Activated CD8-positive, alpha-beta memory T cell treated with anti-CD3 and anti-CD28 coated beads, Interleukin-2, amount 10 ng/mL, durations not matched to agents 7 days and 5 days (primary cell): Measurements from ENCODE around the gene TMPRSS13. TPM values are rescaled to one million over a fixed set of nuclear protein-coding genes. Genes with fewer than 3 reads are reported as not detected.

ENCODE experiments used
- ATAC-seq: fragments of 150-1000 bp; cut with Tn5 transposase; one replicate; pipeline ENCODE4 v1.10.0; 2021; ENCODE audit warnings: moderate library complexity
- CTCF ChIA-PET: fragments of 350-600 bp; sonication (Branson Sonifier 250); formaldehyde crosslinking; loops from one replicate; lab custom pipeline; 2021; ENCODE audit warnings: antibody characterized with exemption; lab: Charles Lee
- DNase-seq: peaks from one replicate; pipeline ENCODE4 v3.0.0-alpha.2; 2020
- H3K27ac Mint-ChIP-seq: one replicate; pipeline ENCODE4 v1.8.0; 2021; ENCODE audit warnings: mild to moderate bottlenecking, mixed read lengths
- H3K27me3 Mint-ChIP-seq: one replicate; pipeline ENCODE4 v1.8.0; 2021; ENCODE audit warnings: mixed read lengths
- H3K36me3 Mint-ChIP-seq: one replicate; pipeline ENCODE4 v1.8.0; 2021; ENCODE audit warnings: mild to moderate bottlenecking, mixed read lengths
- H3K4me1 Mint-ChIP-seq: one replicate; pipeline ENCODE4 v1.8.0; 2021; ENCODE audit warnings: mixed read lengths
- H3K4me3 Mint-ChIP-seq: one replicate; pipeline ENCODE4 v1.8.0; 2021; ENCODE audit warnings: mild to moderate bottlenecking, moderate library complexity, mixed read lengths
- H3K9me3 Mint-ChIP-seq: one replicate; pipeline ENCODE4 v1.8.0; 2022; ENCODE audit warnings: low read depth, mixed read lengths
- total RNA-seq, 2 experiments: library from RNA; stranded (reverse); gene quantifications; one replicate each; pipeline ENCODE4 v1.2.3, GENCODE V29; 2021

TMPRSS13 gene
- total RNA-seq, 2 experiments from 2014 or later, result 1.7 to 2.0 TPM

DNA sequence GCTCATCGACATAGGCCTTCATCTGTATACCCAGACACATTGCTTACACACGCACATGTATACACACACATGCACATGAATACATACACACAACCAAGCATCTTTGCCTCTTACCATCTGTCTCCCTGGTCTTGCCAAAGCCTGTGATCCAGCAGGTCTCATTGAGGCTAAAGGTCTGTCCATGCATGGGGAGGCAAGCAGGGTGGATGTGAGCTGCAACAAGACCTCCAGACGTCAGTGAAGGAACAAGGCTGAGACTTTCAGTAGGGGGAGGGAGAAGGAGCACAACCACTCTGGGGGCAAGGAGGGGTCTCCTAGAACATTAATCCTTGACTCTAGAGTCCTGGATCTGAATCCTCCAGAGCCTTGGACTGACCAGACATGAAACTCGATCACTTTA lies 23.7 kb downstream of the TMPRSS13 start:
- no peak overlapping the region for H3K4me3 Mint-ChIP-seq
- ATAC-seq (no peak), DNase-seq (no peak)
- no peaks in the 10 kb centered on the region for H3K9me3 Mint-ChIP-seq
- CTCF ChIA-PET, result interaction anchor here (0.7 to 2.6 kb wide), 8 partner anchors 11 to 148 kb away, joined by 3 to 16 read pairs (median 6); partner anchors contain the start of gene FXYD2
- H3K4me1 Mint-ChIP-seq, result peaks cover 16% of the 10 kb centered on the region
- H3K27me3 Mint-ChIP-seq, result no peaks in the 10 kb centered on the region
- no peak overlapping the region for H3K27ac Mint-ChIP-seq
- H3K36me3 Mint-ChIP-seq, result no peaks in the 10 kb centered on the region

DNA sequence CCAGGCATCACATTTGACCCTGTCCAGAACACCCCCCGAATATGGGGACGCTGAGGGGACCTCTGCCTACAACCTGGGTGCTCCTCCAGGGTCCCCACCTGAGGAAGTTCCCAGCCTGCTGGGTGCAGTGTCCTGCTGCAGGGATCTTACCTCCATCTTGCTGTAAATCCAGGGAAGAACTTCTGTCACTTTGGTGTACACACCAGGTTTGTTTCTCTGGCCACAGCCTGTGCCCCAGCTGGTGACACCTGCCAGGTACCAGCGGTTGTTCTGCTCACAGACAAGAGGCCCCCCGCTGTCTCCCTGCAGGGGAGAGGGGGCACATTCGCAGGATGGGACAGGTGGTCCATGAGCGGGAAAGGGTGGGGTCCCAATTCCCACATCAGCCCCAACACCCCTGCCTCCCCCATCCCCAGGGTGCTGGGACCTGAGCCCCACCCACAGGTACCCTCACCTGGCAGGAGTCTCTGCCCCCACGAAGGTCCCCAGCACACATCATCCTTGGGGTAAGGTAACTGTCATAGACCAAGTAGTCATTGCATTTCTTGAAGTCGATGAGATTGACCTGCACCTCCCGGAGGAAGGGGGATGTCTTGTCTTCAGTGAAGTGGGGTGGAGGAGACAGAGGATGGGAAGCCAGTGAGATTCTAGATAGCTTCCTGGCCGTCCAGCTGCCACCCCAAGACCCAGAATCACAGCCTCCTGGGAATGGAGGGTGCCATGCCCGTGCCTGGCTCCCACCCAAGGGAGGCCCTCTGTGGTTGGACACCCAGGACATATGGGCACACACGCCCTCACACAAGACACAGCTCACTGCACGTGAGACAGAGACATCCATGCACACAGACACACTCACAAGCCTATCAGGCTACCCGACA lies 25.5 kb downstream of the TMPRSS13 start:
- DNase-seq (no peak), ATAC-seq (no peak)
- Mint-ChIP-seq H3K4me3 (no peak overlapping the region), H3K4me1 (peaks cover 24% of the 10 kb centered on the region), H3K9me3 (no peaks in the 10 kb centered on the region), H3K27me3 (no peaks in the 10 kb centered on the region), H3K36me3 (no peaks in the 10 kb centered on the region), H3K27ac (no peak overlapping the region)
- CTCF ChIA-PET, result interaction anchor here (0.9 to 2.6 kb wide), 10 partner anchors 9 to 80 kb away, joined by 3 to 16 read pairs (median 5); partner anchors contain the start of gene FXYD2

- DNase-seq, result no peak
- CTCF ChIA-PET, result interaction anchor here (1.3 to 1.9 kb wide), 4 partner anchors 29 to 79 kb away, joined by 3 to 5 read pairs (median 3); no protein-coding TSS in a partner anchor
- H3K27ac Mint-ChIP-seq, result no peak overlapping the region
- H3K4me3 Mint-ChIP-seq, result no peak overlapping the region
- no peaks in the 10 kb centered on the region for H3K9me3 Mint-ChIP-seq
- H3K36me3 Mint-ChIP-seq, result no peaks in the 10 kb centered on the region
- no peaks in the 10 kb centered on the region for H3K27me3 Mint-ChIP-seq
- ATAC-seq, result no peak
- peaks cover 12% of the 10 kb centered on the region for H3K4me1 Mint-ChIP-seq
Measured at GRCh38 chr11:117902001-117902845, 27.0 kb downstream of the TMPRSS13 start.

- Mint-ChIP-seq H3K27ac (no peak overlapping the region), H3K9me3 (no peaks in the 10 kb centered on the region), H3K4me1 (peaks cover 9% of the 10 kb centered on the region), H3K4me3 (no peak overlapping the region), H3K36me3 (no peaks in the 10 kb centered on the region), H3K27me3 (peaks cover 5% of the 10 kb centered on the region)
- no peak for DNase-seq
- CTCF ChIA-PET, result interaction anchor here (1.1 to 1.5 kb wide), 5 partner anchors 28 to 152 kb away, joined by 3 read pairs; no protein-coding TSS in a partner anchor
- no peak for ATAC-seq
Measured at GRCh38 chr11:117901601-117902000, 27.6 kb downstream of the TMPRSS13 start.

DNA sequence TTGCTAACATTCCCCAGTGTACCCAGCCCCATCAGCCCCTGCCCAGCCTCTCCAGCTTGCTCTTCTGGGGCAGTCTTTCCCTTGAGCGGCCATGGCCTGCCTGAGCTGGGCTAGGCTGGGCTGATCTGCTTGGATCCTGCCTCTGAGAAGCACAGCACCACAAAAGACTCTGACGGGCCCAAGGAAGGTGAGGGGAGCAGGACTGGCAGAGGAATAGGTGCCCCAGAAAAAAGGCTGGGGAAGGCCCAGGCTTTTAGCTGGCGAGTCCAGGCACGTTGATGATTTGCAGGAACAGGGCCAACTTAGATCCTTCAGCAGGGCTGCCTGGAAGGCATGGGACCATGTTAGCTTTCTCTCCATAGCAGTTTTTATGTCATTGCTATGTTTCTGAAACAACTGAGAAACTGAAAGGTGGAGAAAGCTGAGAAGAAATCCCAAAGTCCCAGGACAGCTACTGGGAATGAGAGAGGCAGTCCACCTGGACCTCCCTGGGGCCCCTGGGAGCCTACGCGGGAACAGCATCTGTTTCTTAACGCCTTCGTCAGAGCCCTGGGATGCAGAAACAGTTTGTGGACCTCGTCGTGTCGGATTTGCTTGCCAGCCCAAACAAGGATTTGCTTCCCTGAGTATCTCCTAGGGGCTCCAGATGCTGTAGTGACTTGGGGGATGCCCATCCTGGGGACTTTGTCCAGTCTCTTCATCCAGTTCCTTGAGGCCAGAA lies 28.3 kb downstream of the TMPRSS13 start:
- no peak overlapping the region for H3K27ac Mint-ChIP-seq
- no peaks in the 10 kb centered on the region for H3K9me3 Mint-ChIP-seq
- ATAC-seq, result no peak
- peaks cover 9% of the 10 kb centered on the region for H3K4me1 Mint-ChIP-seq
- DNase-seq, result no peak
- CTCF ChIA-PET, result interaction anchor here (1.1 to 1.5 kb wide), 5 partner anchors 28 to 152 kb away, joined by 3 read pairs; no protein-coding TSS in a partner anchor
- H3K4me3 Mint-ChIP-seq, result no peak overlapping the region
- peaks cover 13% of the 10 kb centered on the region for H3K27me3 Mint-ChIP-seq
- no peaks in the 10 kb centered on the region for H3K36me3 Mint-ChIP-seq

GRCh38 chr11:117900121-117900648 lies 29.0 kb downstream of the TMPRSS13 start:
- Mint-ChIP-seq H3K27me3 (peaks cover 14% of the 10 kb centered on the region), H3K36me3 (no peaks in the 10 kb centered on the region), H3K9me3 (no peaks in the 10 kb centered on the region), H3K27ac (no peak overlapping the region), H3K4me1 (peaks cover 9% of the 10 kb centered on the region), H3K4me3 (no peak overlapping the region)
- CTCF ChIA-PET, result interaction anchor here (0.8 to 1.5 kb wide), 2 partner anchors 36 to 153 kb away, joined by 3 read pairs; no protein-coding TSS in a partner anchor
- ATAC-seq (no peak), DNase-seq (no peak)

DNA sequence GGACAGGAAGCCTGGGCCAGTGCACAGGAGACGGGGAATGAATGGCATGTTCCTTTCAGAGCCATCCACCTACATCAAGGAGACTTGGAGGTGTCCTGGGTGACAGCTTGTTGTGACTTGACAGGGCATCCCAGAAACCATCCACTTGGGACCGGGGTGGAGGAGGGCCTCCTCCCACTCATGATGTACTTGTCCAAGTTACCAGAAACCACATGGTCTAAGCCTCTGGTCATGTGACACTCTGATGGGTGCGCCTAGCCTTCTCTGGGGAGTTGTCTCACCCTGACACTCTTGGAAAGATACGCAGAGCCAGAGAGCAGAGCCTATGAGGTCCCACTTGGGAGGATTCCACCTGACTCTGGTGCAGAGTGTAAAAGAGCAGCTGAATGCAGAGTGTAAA lies 31.1 kb downstream of the TMPRSS13 start:
- peaks cover 26% of the 10 kb centered on the region for H3K27me3 Mint-ChIP-seq
- DNase-seq (no peak), ATAC-seq (no peak)
- H3K4me3 Mint-ChIP-seq, result no peak overlapping the region
- no peaks in the 10 kb centered on the region for H3K9me3 Mint-ChIP-seq
- H3K27ac Mint-ChIP-seq, result no peak overlapping the region
- H3K36me3 Mint-ChIP-seq, result no peaks in the 10 kb centered on the region
- H3K4me1 Mint-ChIP-seq, result peaks cover 9% of the 10 kb centered on the region
- CTCF ChIA-PET, result no interaction called here

GRCh38 chr11:117892651-117893050 lies 36.6 kb downstream of the TMPRSS13 start:
- ATAC-seq (no peak), DNase-seq (no peak)
- CTCF ChIA-PET, result interaction anchor here (1.1 to 1.4 kb wide), 3 partner anchors 12 to 161 kb away, joined by 4 to 6 read pairs (median 5); no protein-coding TSS in a partner anchor
- Mint-ChIP-seq H3K4me1 (no peaks in the 10 kb centered on the region), H3K27me3 (peaks cover 42% of the 10 kb centered on the region), H3K27ac (no peak overlapping the region), H3K9me3 (no peaks in the 10 kb centered on the region), H3K36me3 (no peaks in the 10 kb centered on the region), H3K4me3 (no peak overlapping the region)

- Mint-ChIP-seq H3K36me3 (no peaks in the 10 kb centered on the region), H3K9me3 (no peaks in the 10 kb centered on the region), H3K4me3 (no peak overlapping the region), H3K27me3 (peaks cover 36% of the 10 kb centered on the region), H3K27ac (no peak overlapping the region), H3K4me1 (no peaks in the 10 kb centered on the region)
- CTCF ChIA-PET, result interaction anchor here (1.3 kb wide), 1 partner anchor 55 kb away, joined by 5 read pairs; no protein-coding TSS in a partner anchor
- no peak for DNase-seq
- no peak for ATAC-seq
Measured at GRCh38 chr11:117891362-117891761, 37.8 kb downstream of the TMPRSS13 start.

GRCh38 chr11:117888139-117888566 lies 41.0 kb downstream of the TMPRSS13 start:
- no peaks in the 10 kb centered on the region for H3K9me3 Mint-ChIP-seq
- CTCF ChIA-PET, result no interaction called here
- no peaks in the 10 kb centered on the region for H3K4me1 Mint-ChIP-seq
- DNase-seq, result peak; percentile 18
- no peak overlapping the region for H3K27ac Mint-ChIP-seq
- no peaks in the 10 kb centered on the region for H3K36me3 Mint-ChIP-seq
- peaks cover 21% of the 10 kb centered on the region for H3K27me3 Mint-ChIP-seq
- ATAC-seq, result no peak
- no peak overlapping the region for H3K4me3 Mint-ChIP-seq

GRCh38 chr11:117887431-117888138 lies 41.6 kb downstream of the TMPRSS13 start:
- H3K27ac Mint-ChIP-seq, result no peak overlapping the region
- ATAC-seq, result no peak
- H3K4me1 Mint-ChIP-seq, result no peaks in the 10 kb centered on the region
- CTCF ChIA-PET, result no interaction called here
- DNase-seq, result peak; percentile 34
- H3K27me3 Mint-ChIP-seq, result peaks cover 22% of the 10 kb centered on the region
- no peaks in the 10 kb centered on the region for H3K9me3 Mint-ChIP-seq
- no peaks in the 10 kb centered on the region for H3K36me3 Mint-ChIP-seq
- H3K4me3 Mint-ChIP-seq, result no peak overlapping the region

- peak; percentile 29 for DNase-seq
- ATAC-seq, result no peak
- H3K9me3 Mint-ChIP-seq, result no peaks in the 10 kb centered on the region
- no peaks in the 10 kb centered on the region for H3K4me1 Mint-ChIP-seq
- peaks cover 40% of the 10 kb centered on the region for H3K27me3 Mint-ChIP-seq
- H3K4me3 Mint-ChIP-seq, result no peak overlapping the region
- CTCF ChIA-PET, result interaction anchor here (1.2 to 1.5 kb wide), 4 partner anchors 14 to 168 kb away, joined by 3 to 6 read pairs (median 3); no protein-coding TSS in a partner anchor
- no peak overlapping the region for H3K27ac Mint-ChIP-seq
- H3K36me3 Mint-ChIP-seq, result no peaks in the 10 kb centered on the region
Measured at GRCh38 chr11:117885777-117886176, 43.4 kb downstream of the TMPRSS13 start.
